Endothelial cell of umbilical vein (primary cell): Measurements from ENCODE around the gene ETFA. TPM values are rescaled to one million over a fixed set of nuclear protein-coding genes. Genes with fewer than 3 reads are reported as not detected.

Source experiments
- BruUV-seq: library from RNA; stranded (reverse); fragments of 400-500 nt; replicated peaks from 2 replicates; lab custom pipeline; 2021; lab: Mats Ljungman, UMichigan
- CTCF ChIA-PET: fragments of 300-600, 350-600 bp; sonication (Branson Sonifier 250); formaldehyde crosslinking; loops from one replicate; lab custom pipeline; 2021; ENCODE audit warnings: antibody characterized with exemption, inconsistent platforms; lab: Charles Lee
- POLR2A ChIA-PET: fragments of 300-600, 350-600 bp; sonication (Branson Sonifier 250); formaldehyde crosslinking; loops from one replicate; lab custom pipeline; 2021; ENCODE audit warnings: antibody characterized with exemption, inconsistent platforms; lab: Charles Lee
- DNase-seq: peaks from one replicate; pipeline ENCODE4 v3.0.0-alpha.2; 2011; ENCODE audit warnings: low read depth, low spot score
- FAIRE-seq: peaks from 2 replicates; lab custom pipeline; 2011; peaks lifted over from hg19 to GRCh38; lab: Jason Lieb, UNC
- H2AFZ ChIP-seq: 2 replicates; pipeline ENCODE4 v1.6.0; 2012; ENCODE audit warnings: low read depth, low read length, control low read depth, inconsistent platforms
- H3K27ac ChIP-seq: 2 replicates; pipeline ENCODE4 v1.5.1; 2011; ENCODE audit warnings: low read depth, mild to moderate bottlenecking, control low read depth, low read length, moderate library complexity; ENCODE audit not compliant: insufficient read depth
- H3K27me3 ChIP-seq, 2 experiments: 2 replicates each; pipeline versions ENCODE4 v1.6.0 to v1.6.1; 2011; ENCODE audit warnings: low read length in 2 of 2, mixed read lengths in 1 of 2; ENCODE audit not compliant: control insufficient read depth in 2 of 2, insufficient read depth in 2 of 2
- H3K36me3 ChIP-seq, 2 experiments: 2 replicates in 1 of 2; 3 replicates in 1 of 2; pipeline ENCODE4 v1.5.1; 2011; ENCODE audit warnings: low read length in 2 of 2, mild to moderate bottlenecking in 1 of 2, moderate library complexity in 1 of 2; ENCODE audit not compliant: control insufficient read depth in 2 of 2, insufficient read depth in 2 of 2; ENCODE audit errors: extremely low read depth in 1 of 2
- H3K4me1 ChIP-seq: 3 replicates; pipeline ENCODE4 v1.5.1; 2011; ENCODE audit warnings: mild to moderate bottlenecking, low read length; ENCODE audit not compliant: control insufficient read depth, insufficient read depth; ENCODE audit errors: extremely low read depth
- H3K4me2 ChIP-seq: 2 replicates; pipeline ENCODE4 v1.6.1; 2011; ENCODE audit warnings: low read length, control low read depth, mixed read lengths; ENCODE audit not compliant: insufficient read depth
- H3K4me3 ChIP-seq, 3 experiments: fragments of 200-600 bp in 1 of 3; sonication (generic), shearing (Covaris generic) in 1 of 3; replicated peaks in 1 of 3; 2 replicates each; pipeline ENCODE4 v1.5.1; 2011 to 2016; ENCODE audit warnings: control low read depth in 3 of 3, low read length in 3 of 3, mild to moderate bottlenecking in 2 of 3, inconsistent platforms in 1 of 3, low read depth in 1 of 3, moderate library complexity in 1 of 3; ENCODE audit not compliant: insufficient read depth in 1 of 3
- H3K79me2 ChIP-seq: 2 replicates; pipeline ENCODE4 v1.6.0; 2012; ENCODE audit warnings: low read length, inconsistent platforms; ENCODE audit not compliant: control insufficient read depth, insufficient read depth
- H3K9ac ChIP-seq: replicated peaks from 2 replicates; pipeline ENCODE3; 2011; ENCODE audit warnings: low read length, control low read depth; ENCODE audit not compliant: insufficient read depth; ENCODE audit errors: extremely low read depth
- H3K9me1 ChIP-seq: replicated peaks from 3 replicates; pipeline ENCODE4 v1.6.0; 2011; ENCODE audit warnings: mild to moderate bottlenecking, low read length; ENCODE audit not compliant: control insufficient read depth, insufficient read depth; ENCODE audit errors: extremely low read depth
- H3K9me3 ChIP-seq: replicated peaks from 2 replicates; pipeline ENCODE4 v1.5.1; 2012; ENCODE audit warnings: low read length, inconsistent platforms; ENCODE audit not compliant: control insufficient read depth, insufficient read depth
- H4K20me1 ChIP-seq: replicated peaks from 2 replicates; pipeline ENCODE3; 2011; ENCODE audit warnings: mild to moderate bottlenecking, low read length; ENCODE audit not compliant: control insufficient read depth, insufficient read depth; ENCODE audit errors: extremely low read depth
- CTCF ChIP-seq, 2 donors: IDR thresholded peaks; 1 replicate in 1 of 2; 2 replicates in 1 of 2; pipeline ENCODE4 v1.5.1; 2011; ENCODE audit warnings: low read length in 2 of 2, mild to moderate bottlenecking in 2 of 2, moderate library complexity in 2 of 2, control low read depth in 1 of 2, inconsistent platforms in 1 of 2, low read depth in 1 of 2; ENCODE audit not compliant: insufficient read depth in 1 of 2; ENCODE audit errors: extremely low read depth in 1 of 2
- EZH2 ChIP-seq: IDR thresholded peaks from 2 replicates; pipeline ENCODE4 v1.6.1; 2012; ENCODE audit warnings: borderline replicate concordance, low read depth, mild to moderate bottlenecking, moderate library complexity, low read length, inconsistent platforms; ENCODE audit not compliant: severe bottlenecking
- FOS ChIP-seq: IDR thresholded peaks from 2 replicates; pipeline ENCODE4 v1.6.1; 2011; ENCODE audit warnings: mild to moderate bottlenecking, low read length, moderate library complexity, borderline replicate concordance; ENCODE audit not compliant: insufficient read depth
- GATA2 ChIP-seq: IDR thresholded peaks from 2 replicates; pipeline ENCODE4 v1.7.0; 2011; ENCODE audit warnings: low read depth, mild to moderate bottlenecking, moderate library complexity, mixed read lengths, low read length; ENCODE audit not compliant: insufficient read length, insufficient read depth
- JUN ChIP-seq: IDR thresholded peaks from 2 replicates; pipeline ENCODE4 v1.6.1; 2011; ENCODE audit warnings: borderline replicate concordance, low read depth; ENCODE audit not compliant: insufficient read length, insufficient read depth
- MYC ChIP-seq: IDR thresholded peaks from one replicate; pipeline ENCODE4 v1.6.1; 2011; ENCODE audit warnings: mild to moderate bottlenecking, low read depth, low read length
- POLR2A ChIP-seq: IDR thresholded peaks from 2 replicates; pipeline ENCODE4 v1.6.1; 2012; ENCODE audit warnings: low read depth, mild to moderate bottlenecking, control low read depth, low read length
- POLR2AphosphoS5 ChIP-seq: IDR thresholded peaks from 2 replicates; pipeline ENCODE4 v1.6.1; 2012; ENCODE audit warnings: low read depth, mild to moderate bottlenecking, control low read depth, low read length, moderate library complexity; ENCODE audit not compliant: insufficient read depth
- dilution Hi-C: fragments of 300-500 bp; cut with MboI; formaldehyde crosslinking; loops from one replicate; pipeline ENCODE4 v1.15.0; 2019; ENCODE audit warnings: low sequenced_read_pairs; ENCODE audit not compliant: extremely low pct_ligation_motif_present
- intact Hi-C: fragments of 100-400 bp; cut with micrococcal nuclease; formaldehyde crosslinking; loops from one replicate; pipeline ENCODE4 v1.10.0; 2022
- polyA plus RNA-seq, 4 experiments: library from polyadenylated mRNA; depleted of rRNA in 3 of 4; stranded (reverse) in 3 of 4; unstranded in 1 of 4; fragments of >200 nt; gene quantifications; 2 replicates each; pipeline versions ENCODE4 v1.2.1 to v1.2.3, GENCODE V29; 2011 to 2012; ENCODE audit warnings: missing spikeins in 1 of 4
- total RNA-seq: library from RNA; stranded (reverse); gene quantifications from 2 replicates; pipeline ENCODE4 v1.2.3, GENCODE V29; 2021
- TF ChIP-seq, protein P1 (sequence below): IDR thresholded peaks from 2 replicates; pipeline ENCODE4 v1.6.1; 2011; ENCODE audit not compliant: insufficient read depth, insufficient read length

The ETFA gene
- total and polyA plus RNA-seq, 2 donors (not counting 3 experiments of a cell fraction or from before 2014, with no cell fraction given): 102 to 116 TPM

GRCh38 chr15:76208786-76209424 is 102.4 kb downstream of the ETFA start:
- Histone ChIP-seq H4K20me1 (no peaks in the 10 kb centered on the region), H3K4me2 (no peak overlapping the region), H3K27me3 (no peaks in the 10 kb centered on the region), H3K9me1 (no peaks in the 10 kb centered on the region), H2AFZ (no peak overlapping the region), H3K4me3 (no peak overlapping the region), H3K36me3 (peaks cover 5 to 8% of the 10 kb centered on the region in 2 experiments), H3K79me2 (no peaks in the 10 kb centered on the region), H3K27ac (no peak overlapping the region), H3K9me3 (no peaks in the 10 kb centered on the region), H3K9ac (no peak overlapping the region), H3K4me1 (no peaks in the 10 kb centered on the region)
- dilution Hi-C loops (no loop called here), intact Hi-C loops (no loop called here)
- ChIA-PET POLR2A (no interaction called here), CTCF (interaction anchor here (0.9 to 1.2 kb wide), 2 partner anchors 9 to 12 kb away, joined by 3 read pairs; no protein-coding TSS in a partner anchor)
- no peak for FAIRE-seq
- BruUV-seq: no TSS peak
- no peak for DNase-seq
- TF ChIP-seq GATA2 (no peak), POLR2A (no peak), CTCF (IDR thresholded peaks at IDR 0.05; ENCODE audit: extremely low read depth in 1 of 2, insufficient read depth in 1 of 2, low read depth in 1 of 2, low read length in 2 of 2) (no peak), EZH2 (no peak), POLR2AphosphoS5 (no peak), FOS (no peak), JUN (no peak), MYC (no peak)
- TF ChIP-seq, protein P1, sequence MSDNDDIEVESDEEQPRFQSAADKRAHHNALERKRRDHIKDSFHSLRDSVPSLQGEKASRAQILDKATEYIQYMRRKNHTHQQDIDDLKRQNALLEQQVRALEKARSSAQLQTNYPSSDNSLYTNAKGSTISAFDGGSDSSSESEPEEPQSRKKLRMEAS: no peak
